Gastroesophageal sphincter (tissue), 3 donors: ENCODE data around the gene NRXN3.

Experiments
- EP300 ChIP-seq: sonication (generic); formaldehyde crosslinking; IDR thresholded peaks from one replicate; pipeline ENCODE4 v1.6.1; 2017; ENCODE audit warnings: antibody characterized with exemption, mild to moderate bottlenecking
- POLR2A ChIP-seq, 2 donors: fragments of 450-650 bp; IDR thresholded peaks; one replicate each; pipeline ENCODE4 v1.6.1; 2017; ENCODE audit warnings: antibody characterized with exemption in 2 of 2, mild to moderate bottlenecking in 2 of 2, moderate library complexity in 1 of 2
- POLR2AphosphoS5 ChIP-seq: sonication (generic); formaldehyde crosslinking; IDR thresholded peaks from one replicate; pipeline ENCODE4 v1.6.1; 2017; ENCODE audit warnings: antibody characterized with exemption
- TF ChIP-seq, protein P1 (sequence below), 4 experiments: fragments of 200-600 bp in 2 of 4; fragments of 450-650 bp in 2 of 4; sonication (generic) in 1 of 4; IDR thresholded peaks; one replicate each; pipeline ENCODE4 v1.5.1; 2017 to 2019; ENCODE audit warnings: antibody characterized with exemption in 4 of 4, mild to moderate bottlenecking in 2 of 4, moderate library complexity in 2 of 4

DNA sequence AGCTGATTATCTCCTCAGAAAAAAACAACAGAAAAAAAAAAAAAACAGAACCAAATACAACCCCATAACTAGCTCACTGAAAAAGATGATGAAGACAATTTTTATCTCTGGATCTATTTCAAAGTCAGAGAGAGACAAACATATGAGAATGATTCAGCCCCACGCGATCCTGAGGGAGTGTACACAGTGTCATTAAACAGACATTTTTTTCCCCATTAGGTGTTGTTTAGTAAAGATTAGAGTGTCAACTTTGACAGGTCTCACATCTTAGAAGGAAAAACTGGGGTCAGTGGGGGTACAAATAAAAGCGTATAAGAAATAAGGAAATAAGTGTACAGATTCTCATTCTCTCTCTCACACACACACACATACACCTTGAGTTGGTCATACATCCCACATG lies 635.4 kb downstream of the NRXN3 start:
- TF ChIP-seq, protein P1, sequence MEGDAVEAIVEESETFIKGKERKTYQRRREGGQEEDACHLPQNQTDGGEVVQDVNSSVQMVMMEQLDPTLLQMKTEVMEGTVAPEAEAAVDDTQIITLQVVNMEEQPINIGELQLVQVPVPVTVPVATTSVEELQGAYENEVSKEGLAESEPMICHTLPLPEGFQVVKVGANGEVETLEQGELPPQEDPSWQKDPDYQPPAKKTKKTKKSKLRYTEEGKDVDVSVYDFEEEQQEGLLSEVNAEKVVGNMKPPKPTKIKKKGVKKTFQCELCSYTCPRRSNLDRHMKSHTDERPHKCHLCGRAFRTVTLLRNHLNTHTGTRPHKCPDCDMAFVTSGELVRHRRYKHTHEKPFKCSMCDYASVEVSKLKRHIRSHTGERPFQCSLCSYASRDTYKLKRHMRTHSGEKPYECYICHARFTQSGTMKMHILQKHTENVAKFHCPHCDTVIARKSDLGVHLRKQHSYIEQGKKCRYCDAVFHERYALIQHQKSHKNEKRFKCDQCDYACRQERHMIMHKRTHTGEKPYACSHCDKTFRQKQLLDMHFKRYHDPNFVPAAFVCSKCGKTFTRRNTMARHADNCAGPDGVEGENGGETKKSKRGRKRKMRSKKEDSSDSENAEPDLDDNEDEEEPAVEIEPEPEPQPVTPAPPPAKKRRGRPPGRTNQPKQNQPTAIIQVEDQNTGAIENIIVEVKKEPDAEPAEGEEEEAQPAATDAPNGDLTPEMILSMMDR (IDR thresholded peaks at IDR 0.05) = no peak
- TF ChIP-seq EP300 = no peak
- no peak for TF ChIP-seq POLR2AphosphoS5
- no peak for TF ChIP-seq POLR2A (IDR thresholded peaks at IDR 0.05)
